WERI-Rb-1 (cell line): ENCODE data around the gene EZH1.

Experiments
- DNase-seq: peaks from one replicate; pipeline ENCODE4 v3.0.0-alpha.2; 2020
- H3K27ac ChIP-seq: fragments of 250-450 bp; sonication (Bioruptor Pico); 2 replicates; pipeline ENCODE4 v1.5.1; 2020; ENCODE audit warnings: mild to moderate bottlenecking, moderate library complexity
- H3K27me3 ChIP-seq: fragments of 250-450 bp; sonication (Bioruptor Pico); 2 replicates; pipeline ENCODE4 v1.5.1; 2021; ENCODE audit warnings: mild to moderate bottlenecking, low read depth, moderate library complexity; ENCODE audit not compliant: insufficient read depth, severe bottlenecking
- H3K36me3 ChIP-seq: fragments of 250-450 bp; sonication (Bioruptor Pico); 2 replicates; pipeline ENCODE4 v1.5.1; 2020; ENCODE audit warnings: mild to moderate bottlenecking, moderate library complexity
- H3K4me3 ChIP-seq: 2 replicates; pipeline ENCODE4 v1.5.1; 2011; ENCODE audit warnings: low read depth, mild to moderate bottlenecking, control low read depth, low read length
- H3K9me3 ChIP-seq: fragments of 250-450 bp; sonication (Bioruptor Pico); 2 replicates; pipeline ENCODE4 v1.5.1; 2021; ENCODE audit warnings: mild to moderate bottlenecking, moderate library complexity; ENCODE audit not compliant: severe bottlenecking
- TF ChIP-seq, protein P1 (sequence below): IDR thresholded peaks from 2 replicates; pipeline ENCODE4 v1.5.1; 2011; ENCODE audit warnings: low read depth, mild to moderate bottlenecking, control low read depth, inconsistent platforms, low read length

The EZH1 gene

DNA sequence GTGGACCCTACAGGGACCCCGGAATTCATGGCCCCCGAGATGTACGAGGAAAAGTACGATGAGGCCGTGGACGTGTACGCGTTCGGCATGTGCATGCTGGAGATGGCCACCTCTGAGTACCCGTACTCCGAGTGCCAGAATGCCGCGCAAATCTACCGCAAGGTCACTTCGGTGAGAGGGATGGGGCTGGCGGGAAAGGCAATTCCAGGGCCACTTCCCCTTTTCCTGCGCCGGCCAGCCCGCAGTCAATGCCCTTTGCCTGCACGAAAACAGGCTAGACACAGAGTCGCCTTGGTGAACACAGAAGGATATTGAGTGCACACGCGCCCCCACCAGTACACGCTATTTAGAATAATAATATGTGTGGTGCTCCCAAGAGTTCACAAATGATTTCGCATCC lies 39.6 kb upstream of the EZH1 start:
- Histone ChIP-seq H3K27me3 (peaks cover 10% of the 10 kb centered on the region), H3K36me3 (peaks cover under 1% of the 10 kb centered on the region), H3K4me3 (no peak overlapping the region), H3K9me3 (no peaks in the 10 kb centered on the region), H3K27ac (no peak overlapping the region)
- no peak for DNase-seq
- TF ChIP-seq, protein P1, sequence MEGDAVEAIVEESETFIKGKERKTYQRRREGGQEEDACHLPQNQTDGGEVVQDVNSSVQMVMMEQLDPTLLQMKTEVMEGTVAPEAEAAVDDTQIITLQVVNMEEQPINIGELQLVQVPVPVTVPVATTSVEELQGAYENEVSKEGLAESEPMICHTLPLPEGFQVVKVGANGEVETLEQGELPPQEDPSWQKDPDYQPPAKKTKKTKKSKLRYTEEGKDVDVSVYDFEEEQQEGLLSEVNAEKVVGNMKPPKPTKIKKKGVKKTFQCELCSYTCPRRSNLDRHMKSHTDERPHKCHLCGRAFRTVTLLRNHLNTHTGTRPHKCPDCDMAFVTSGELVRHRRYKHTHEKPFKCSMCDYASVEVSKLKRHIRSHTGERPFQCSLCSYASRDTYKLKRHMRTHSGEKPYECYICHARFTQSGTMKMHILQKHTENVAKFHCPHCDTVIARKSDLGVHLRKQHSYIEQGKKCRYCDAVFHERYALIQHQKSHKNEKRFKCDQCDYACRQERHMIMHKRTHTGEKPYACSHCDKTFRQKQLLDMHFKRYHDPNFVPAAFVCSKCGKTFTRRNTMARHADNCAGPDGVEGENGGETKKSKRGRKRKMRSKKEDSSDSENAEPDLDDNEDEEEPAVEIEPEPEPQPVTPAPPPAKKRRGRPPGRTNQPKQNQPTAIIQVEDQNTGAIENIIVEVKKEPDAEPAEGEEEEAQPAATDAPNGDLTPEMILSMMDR: no peak

DNA sequence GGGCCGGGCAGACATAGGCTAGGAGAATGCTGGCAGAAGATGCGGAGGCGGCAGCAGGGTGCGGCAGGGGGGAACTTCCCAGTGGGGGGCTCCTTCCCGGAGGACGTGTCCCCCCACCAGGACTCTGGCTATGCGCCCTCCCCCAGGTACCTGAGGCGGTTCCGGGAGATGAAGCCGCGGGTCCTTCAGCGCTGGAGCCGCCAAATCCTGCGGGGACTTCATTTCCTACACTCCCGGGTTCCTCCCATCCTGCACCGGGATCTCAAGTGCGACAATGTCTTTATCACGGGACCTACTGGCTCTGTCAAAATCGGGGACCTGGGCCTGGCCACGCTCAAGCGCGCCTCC lies 38.9 kb upstream of the EZH1 start:
- peaks cover 7% of the 10 kb centered on the region for H3K36me3 ChIP-seq
- no peaks in the 10 kb centered on the region for H3K9me3 ChIP-seq
- peaks cover 10% of the 10 kb centered on the region for H3K27me3 ChIP-seq
- DNase-seq: no peak
- no peak overlapping the region for H3K4me3 ChIP-seq
- no peak overlapping the region for H3K27ac ChIP-seq
- TF ChIP-seq, protein P1: no peak

DNA sequence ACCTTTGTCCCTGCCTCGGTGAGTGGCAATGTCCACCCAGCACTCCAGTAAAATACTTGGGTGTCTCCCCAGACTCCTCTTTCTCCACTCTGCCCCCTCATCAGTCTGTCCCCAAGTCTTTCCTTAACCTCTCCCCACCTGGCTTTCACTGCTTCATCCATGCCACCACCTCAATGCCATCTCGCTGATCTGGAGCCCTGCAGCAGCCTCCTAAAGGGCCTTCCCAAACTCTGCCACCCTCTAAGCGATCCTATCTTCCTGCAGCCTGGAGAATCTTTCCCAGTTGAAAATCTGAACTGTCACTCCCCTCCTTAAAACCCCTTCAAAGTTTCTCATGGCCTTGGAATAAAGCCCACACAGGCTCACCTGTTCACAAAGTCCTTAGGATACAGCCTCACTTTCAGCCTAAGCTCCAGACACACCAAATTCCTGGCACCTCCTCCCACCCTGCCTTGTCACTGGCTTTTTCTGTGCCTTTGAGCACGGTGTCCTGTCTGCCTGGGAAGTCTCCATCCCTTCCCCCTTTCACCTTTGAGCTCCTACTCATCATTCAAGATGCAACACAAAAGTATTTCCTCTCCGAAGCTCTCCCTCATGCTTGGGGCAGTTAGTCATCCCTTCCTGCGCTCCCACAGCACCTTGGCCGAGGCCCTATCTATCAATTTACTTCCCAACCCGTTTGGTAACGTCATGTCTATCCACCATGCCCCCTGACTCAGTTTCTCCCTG lies 38.4 kb upstream of the EZH1 start:
- no peak for DNase-seq
- H3K9me3 ChIP-seq: no peaks in the 10 kb centered on the region
- H3K27ac ChIP-seq: no peak overlapping the region
- H3K27me3 ChIP-seq: peaks cover 10% of the 10 kb centered on the region
- peaks cover 12% of the 10 kb centered on the region for H3K36me3 ChIP-seq
- no peak overlapping the region for H3K4me3 ChIP-seq
- TF ChIP-seq, protein P1: no peak

DNA sequence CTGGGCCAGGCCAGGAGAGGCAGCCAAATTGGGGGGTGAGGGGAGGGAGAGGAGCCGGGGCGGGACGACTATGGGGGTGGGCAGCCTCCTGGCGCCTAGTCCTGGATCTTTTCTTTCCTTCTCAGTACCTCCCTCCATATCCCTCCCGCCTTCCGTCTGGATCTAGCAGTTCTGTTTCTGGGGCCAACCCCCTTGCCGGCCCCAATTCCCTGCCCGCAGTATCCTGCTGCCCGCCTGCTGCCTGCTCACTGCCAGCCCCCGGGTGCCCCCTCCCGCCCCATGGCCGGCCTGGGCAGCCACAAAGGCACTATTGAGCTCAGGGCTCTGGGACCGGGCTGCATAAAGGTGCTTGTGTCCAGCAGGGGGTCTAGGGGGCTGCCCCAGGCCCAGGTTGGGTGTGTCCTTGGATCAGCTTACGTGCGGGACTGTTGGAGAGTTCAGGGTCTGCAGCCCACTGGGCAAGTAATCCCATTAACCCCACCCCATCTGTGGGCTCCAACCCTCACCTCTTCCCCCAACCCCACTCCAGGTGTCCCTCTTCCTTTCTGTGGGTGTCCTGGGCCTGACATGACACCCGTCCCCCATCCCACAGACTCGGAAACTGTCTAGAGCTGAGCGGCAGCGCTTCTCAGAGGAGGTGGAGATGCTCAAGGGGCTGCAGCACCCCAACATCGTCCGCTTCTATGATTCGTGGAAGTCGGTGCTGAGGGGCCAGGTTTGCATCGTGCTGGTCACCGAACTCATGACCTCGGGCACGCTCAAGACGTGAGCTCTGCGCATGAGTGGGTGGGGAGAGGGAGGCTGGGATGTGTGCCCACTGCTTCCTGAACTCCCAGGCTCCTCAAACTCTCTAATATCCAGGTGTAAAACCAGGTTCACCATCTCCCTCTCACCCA lies 37.6 kb upstream of the EZH1 start:
- DNase-seq: no peak
- Histone ChIP-seq H3K27me3 (peaks cover 10% of the 10 kb centered on the region), H3K4me3 (no peak overlapping the region), H3K36me3 (peaks cover 19% of the 10 kb centered on the region), H3K27ac (no peak overlapping the region), H3K9me3 (no peaks in the 10 kb centered on the region)
- TF ChIP-seq, protein P1: no peak

DNA sequence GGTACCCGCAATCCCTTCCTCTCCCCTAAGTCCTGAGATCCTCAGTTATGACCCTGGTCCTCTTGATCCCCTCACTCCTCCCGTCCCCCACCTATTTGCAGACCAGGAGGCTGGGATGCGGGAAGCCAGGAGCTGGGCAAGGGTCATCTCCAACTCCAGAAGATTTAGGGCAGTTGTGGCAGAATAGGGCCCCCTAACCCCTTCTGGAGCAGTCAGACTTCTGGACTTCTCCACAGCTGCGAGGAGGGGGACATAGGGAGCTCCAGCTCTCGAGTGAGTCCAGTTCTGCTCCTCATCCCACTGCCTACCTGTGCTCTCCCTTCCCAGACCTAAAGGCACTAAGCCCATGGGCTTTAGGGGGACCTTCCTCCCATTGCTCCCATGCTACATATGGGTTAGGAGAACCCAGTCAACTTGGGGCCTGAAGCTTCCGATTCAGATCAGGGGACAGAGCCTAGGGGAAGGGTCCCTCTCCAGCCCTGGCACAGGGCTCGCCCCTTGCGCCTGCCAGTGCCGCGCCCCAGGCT lies 36.9 kb upstream of the EZH1 start:
- Histone ChIP-seq H3K4me3 (no peak overlapping the region), H3K27me3 (peaks cover 10% of the 10 kb centered on the region), H3K9me3 (no peaks in the 10 kb centered on the region), H3K36me3 (peaks cover 26% of the 10 kb centered on the region), H3K27ac (no peak overlapping the region)
- DNase-seq: no peak
- TF ChIP-seq, protein P1: no peak
